ENCODE data around the gene BCL2.

The BCL2 gene

GRCh38 chr18:63306249-63306648 is 13.3 kb downstream of the BCL2 start:
- H3K9ac ChIP-seq (ENCODE audit: low read depth, low read length) = no peak overlapping the region
- no peak overlapping the region for H2AFZ ChIP-seq (ENCODE audit: low read depth, low read length)
- H3K36me3 ChIP-seq (ENCODE audit: insufficient read depth, low read length) = peaks cover 59% of the 10 kb centered on the region
- peaks cover 86% of the 10 kb centered on the region for H4K20me1 ChIP-seq (ENCODE audit: insufficient read depth, low read length)
- 0 out of 2 replicates have a peak overlapping the region, but pooled peaks have one; percentile 30 for H3K27ac ChIP-seq (ENCODE audit: low read length)
- H3K4me3 ChIP-seq (ENCODE audit: low read depth in 1 of 2, low read length in 2 of 2) = no peak overlapping the region
- H3K79me2 ChIP-seq (ENCODE audit: insufficient read depth, low read length) = peaks cover 99% of the 10 kb centered on the region
- no peaks in the 10 kb centered on the region for H3K9me3 ChIP-seq (ENCODE audit: insufficient read depth, low read length, severe bottlenecking)
- no peak for DNase-seq
- TF ChIP-seq EZH2 (IDR thresholded peaks at IDR 0.05; ENCODE audit: borderline replicate concordance, low read depth, low read length, severe bottlenecking) (no peak), CTCF (IDR thresholded peaks at IDR 0.05; ENCODE audit: borderline replicate concordance, extremely low read depth, low read length, poor library complexity, severe bottlenecking) (no peak)
- H3K27me3 ChIP-seq (ENCODE audit: insufficient read depth, low read length, poor library complexity) = no peaks in the 10 kb centered on the region
- H3K4me2 ChIP-seq (ENCODE audit: insufficient read depth, low read length) = peak overlapping the region; percentile 27; the same call in 1 of the 2 replicates
- peaks cover 50% of the 10 kb centered on the region for H3K4me1 ChIP-seq (ENCODE audit: insufficient read depth, low read length)
- ATAC-seq (ENCODE audit: insufficient read depth, low read depth) = no peak

GRCh38 chr18:63303547-63303946 is 16.0 kb downstream of the BCL2 start:
- TF ChIP-seq CTCF (IDR thresholded peaks at IDR 0.05; ENCODE audit: borderline replicate concordance, extremely low read depth, low read length, poor library complexity, severe bottlenecking) (no peak), EZH2 (IDR thresholded peaks at IDR 0.05; ENCODE audit: borderline replicate concordance, low read depth, low read length, severe bottlenecking) (no peak)
- ATAC-seq (ENCODE audit: insufficient read depth, low read depth) (no peak), DNase-seq (no peak)
- H4K20me1 ChIP-seq (ENCODE audit: insufficient read depth, low read length) = peaks cover 86% of the 10 kb centered on the region
- H3K4me1 ChIP-seq (ENCODE audit: insufficient read depth, low read length) = peaks cover 30% of the 10 kb centered on the region
- H3K4me2 ChIP-seq (ENCODE audit: insufficient read depth, low read length) = peak overlapping the region; percentile 6; the same call in 1 of the 2 replicates
- no peaks in the 10 kb centered on the region for H3K27me3 ChIP-seq (ENCODE audit: insufficient read depth, low read length, poor library complexity)
- peaks cover 100% of the 10 kb centered on the region for H3K79me2 ChIP-seq (ENCODE audit: insufficient read depth, low read length)
- no peak overlapping the region for H3K27ac ChIP-seq (ENCODE audit: low read length)
- H3K36me3 ChIP-seq (ENCODE audit: insufficient read depth, low read length) = peaks cover 68% of the 10 kb centered on the region
- no peak overlapping the region for H3K9ac ChIP-seq (ENCODE audit: low read depth, low read length)
- no peak overlapping the region for H3K4me3 ChIP-seq (ENCODE audit: low read depth in 1 of 2, low read length in 2 of 2)
- H3K9me3 ChIP-seq (ENCODE audit: insufficient read depth, low read length, severe bottlenecking) = no peaks in the 10 kb centered on the region
- H2AFZ ChIP-seq (ENCODE audit: low read depth, low read length) = no peak overlapping the region

- Histone ChIP-seq H3K4me1 (ENCODE audit: insufficient read depth, low read length) (peaks cover 24% of the 10 kb centered on the region), H4K20me1 (ENCODE audit: insufficient read depth, low read length) (peaks cover 86% of the 10 kb centered on the region), H3K9ac (ENCODE audit: low read depth, low read length) (no peak overlapping the region), H3K27me3 (ENCODE audit: insufficient read depth, low read length, poor library complexity) (no peaks in the 10 kb centered on the region), H3K36me3 (ENCODE audit: insufficient read depth, low read length) (peaks cover 68% of the 10 kb centered on the region), H3K4me2 (ENCODE audit: insufficient read depth, low read length) (no peak overlapping the region), H2AFZ (ENCODE audit: low read depth, low read length) (no peak overlapping the region), H3K79me2 (ENCODE audit: insufficient read depth, low read length) (peaks cover 100% of the 10 kb centered on the region), H3K9me3 (ENCODE audit: insufficient read depth, low read length, severe bottlenecking) (no peaks in the 10 kb centered on the region), H3K27ac (ENCODE audit: low read length) (no peak overlapping the region), H3K4me3 (ENCODE audit: low read depth in 1 of 2, low read length in 2 of 2) (no peak overlapping the region)
- ATAC-seq (ENCODE audit: insufficient read depth, low read depth) (no peak), DNase-seq (no peak)
- TF ChIP-seq CTCF (IDR thresholded peaks at IDR 0.05; ENCODE audit: borderline replicate concordance, extremely low read depth, low read length, poor library complexity, severe bottlenecking) = no peak
- TF ChIP-seq EZH2 (IDR thresholded peaks at IDR 0.05; ENCODE audit: borderline replicate concordance, low read depth, low read length, severe bottlenecking) = no peak
Measured at GRCh38 chr18:63302636-63303405, 16.7 kb downstream of the BCL2 start.
